ENCODE data around the gene TMEM106C. TPM values are rescaled to one million over a fixed set of nuclear protein-coding genes. Genes with fewer than 3 reads are reported as not detected.

The TMEM106C gene
- polyA plus RNA-seq, 3 donors = 8.7 to 9.7 (median 9.0) TPM

GRCh38 chr12:48000878-48001504 lies 37.6 kb downstream of the TMEM106C start:
- Histone ChIP-seq H3K36me3 (replicated peaks in 1 of 2; ENCODE audit: control insufficient read depth in 1 of 2, insufficient read depth in 2 of 2, low read length in 2 of 2) (no peaks in the 10 kb centered on the region), H3K9me3 (replicated peaks in 1 of 2; ENCODE audit: control insufficient read depth in 1 of 2, insufficient read depth in 1 of 2, low read length in 2 of 2) (peaks cover 0 to 39% of the 10 kb centered on the region in 2 donors), H3K27ac (ENCODE audit: low read depth in 1 of 2, low read length in 2 of 2) (no peak overlapping the region), H2AFZ (ENCODE audit: insufficient read depth, low read depth, low read length, poor library complexity, severe bottlenecking) (no peak overlapping the region), H3K4me3 (replicated peaks in 1 of 3; ENCODE audit: low read depth in 2 of 3, low read length in 3 of 3) (peak overlapping the region in 1 of 3 experiments; percentile 39), H3K4me1 (ENCODE audit: control insufficient read depth in 1 of 2, insufficient read depth in 2 of 2, low read length in 2 of 2) (peaks cover 17 to 20% of the 10 kb centered on the region in 2 donors), H3K79me2 (ENCODE audit: insufficient read depth, low read length) (no peaks in the 10 kb centered on the region), H3K9ac (ENCODE audit: insufficient read depth, low read length, poor library complexity, severe bottlenecking) (no peak overlapping the region), H3K27me3 (ENCODE audit: control insufficient read depth in 2 of 2, insufficient read depth in 2 of 2, low read length in 2 of 2) (peaks cover 64 to 89% of the 10 kb centered on the region in 2 donors), H3K4me2 (replicated peaks; ENCODE audit: extremely low read depth, low read length, poor library complexity, severe bottlenecking) (peak overlapping the region; percentile 51), H4K20me1 (ENCODE audit: insufficient read depth, low read length) (no peaks in the 10 kb centered on the region)
- WGBS (ENCODE audit: insufficient coverage) = 23% methylated on average over 11 of the region's 18 CpGs
- peaks cover 0 to 3% of the 10 kb centered on the region in 2 donors for H3K36me3 Mint-ChIP-seq
- H3K4me1 Mint-ChIP-seq = peaks cover 34% of the 10 kb centered on the region
- H3K27me3 Mint-ChIP-seq (ENCODE audit: low read depth in 3 of 3) = peaks cover 86 to 91% (median 89%) of the 10 kb centered on the region in 3 donors
- intact Hi-C loops (cut with micrococcal nuclease) = no loop called here
- H3K27ac Mint-ChIP-seq = no peak overlapping the region
- DNase-seq = no peak
- peaks cover 0 to 18% (median 8%) of the 10 kb centered on the region in 7 donors for H3K9me3 Mint-ChIP-seq
- peak overlapping the region; percentile 48 to 88 for H3K4me3 Mint-ChIP-seq
- no peak for TF ChIP-seq CTCF (IDR thresholded peaks at IDR 0.05)

GRCh38 chr12:48001505-48002413 lies 38.4 kb downstream of the TMEM106C start:
- peak overlapping the region; percentile 48 to 88 for H3K4me3 Mint-ChIP-seq
- no peaks in the 10 kb centered on the region for H3K79me2 ChIP-seq (ENCODE audit: insufficient read depth, low read length)
- H3K27me3 Mint-ChIP-seq (ENCODE audit: low read depth in 3 of 3) = peaks cover 93 to 95% (median 94%) of the 10 kb centered on the region in 3 donors
- H3K4me2 ChIP-seq (replicated peaks; ENCODE audit: extremely low read depth, low read length, poor library complexity, severe bottlenecking) = peak overlapping the region; percentile 51
- H3K9me3 Mint-ChIP-seq = peaks cover 0 to 18% (median 8%) of the 10 kb centered on the region in 7 donors
- 1% methylated on average over 51 of the region's 57 CpGs for WGBS (ENCODE audit: insufficient coverage)
- H3K27me3 ChIP-seq (ENCODE audit: control insufficient read depth in 2 of 2, insufficient read depth in 2 of 2, low read length in 2 of 2) = peaks cover 71 to 96% of the 10 kb centered on the region in 2 donors
- H4K20me1 ChIP-seq (ENCODE audit: insufficient read depth, low read length) = no peaks in the 10 kb centered on the region
- H3K9ac ChIP-seq (ENCODE audit: insufficient read depth, low read length, poor library complexity, severe bottlenecking) = no peak overlapping the region
- no peak overlapping the region for H3K27ac ChIP-seq (ENCODE audit: low read depth in 1 of 2, low read length in 2 of 2)
- peaks cover 0 to 39% of the 10 kb centered on the region in 2 donors for H3K9me3 ChIP-seq (replicated peaks in 1 of 2; ENCODE audit: control insufficient read depth in 1 of 2, insufficient read depth in 1 of 2, low read length in 2 of 2)
- no peak overlapping the region for H3K27ac Mint-ChIP-seq
- peaks cover 0 to 3% of the 10 kb centered on the region in 2 donors for H3K36me3 Mint-ChIP-seq
- intact Hi-C loops (cut with micrococcal nuclease) = no loop called here
- no peaks in the 10 kb centered on the region for H3K36me3 ChIP-seq (replicated peaks in 1 of 2; ENCODE audit: control insufficient read depth in 1 of 2, insufficient read depth in 2 of 2, low read length in 2 of 2)
- H3K4me1 ChIP-seq (ENCODE audit: control insufficient read depth in 1 of 2, insufficient read depth in 2 of 2, low read length in 2 of 2) = peaks cover 17 to 20% of the 10 kb centered on the region in 2 donors
- H2AFZ ChIP-seq (ENCODE audit: insufficient read depth, low read depth, low read length, poor library complexity, severe bottlenecking) = no peak overlapping the region
- no peak for TF ChIP-seq CTCF (IDR thresholded peaks at IDR 0.05)
- no peak for DNase-seq
- peaks cover 34% of the 10 kb centered on the region for H3K4me1 Mint-ChIP-seq
- peak overlapping the region in 1 of 3 experiments; percentile 39 for H3K4me3 ChIP-seq (replicated peaks in 1 of 3; ENCODE audit: low read depth in 2 of 3, low read length in 3 of 3)
